DND-41 (cell line): ENCODE measurements around the gene DAGLA.

ENCODE experiments used
- ATAC-seq: fragments of 200-7000 bp; cut with Tn5 transposase; 3 replicates; pipeline ENCODE4 v1.9.1; 2021; ENCODE audit warnings: low read depth; ENCODE audit not compliant: insufficient read depth
- DNase-seq: peaks from one replicate; pipeline ENCODE4 v3.0.0-alpha.2; 2020
- H2AFZ ChIP-seq: 2 replicates; pipeline ENCODE4 v1.6.0; 2012; ENCODE audit warnings: low read depth, low read length
- H3K27ac ChIP-seq: 2 replicates; pipeline ENCODE4 v1.5.1; 2012; ENCODE audit warnings: low read length, inconsistent platforms
- H3K27me3 ChIP-seq: fragments of 200-600 bp; sonication (generic); 2 replicates; pipeline ENCODE4 v1.6.0; 2012; ENCODE audit warnings: low read length, mild to moderate bottlenecking, inconsistent platforms; ENCODE audit not compliant: insufficient read depth, poor library complexity
- H3K36me3 ChIP-seq: 2 replicates; pipeline ENCODE4 v1.5.1; 2012; ENCODE audit warnings: low read length, inconsistent platforms; ENCODE audit not compliant: insufficient read depth
- H3K4me1 ChIP-seq: 2 replicates; pipeline ENCODE4 v1.5.1; 2012; ENCODE audit warnings: mild to moderate bottlenecking, low read length; ENCODE audit not compliant: insufficient read depth
- H3K4me2 ChIP-seq: 2 replicates; pipeline ENCODE4 v1.6.0; 2012; ENCODE audit warnings: mild to moderate bottlenecking, moderate library complexity, low read length, inconsistent platforms; ENCODE audit not compliant: insufficient read depth
- H3K4me3 ChIP-seq, 2 experiments: fragments of 200-600 bp in 1 of 2; shearing (Covaris generic) in 1 of 2; 2 replicates each; pipeline ENCODE4 v1.5.1; 2012 to 2016; ENCODE audit warnings: inconsistent platforms in 2 of 2, low read length in 2 of 2, mild to moderate bottlenecking in 2 of 2, low read depth in 1 of 2, moderate library complexity in 1 of 2
- H3K79me2 ChIP-seq: 2 replicates; pipeline ENCODE4 v1.6.0; 2012; ENCODE audit warnings: low read length, inconsistent platforms; ENCODE audit not compliant: insufficient read depth
- H3K9ac ChIP-seq: 2 replicates; pipeline ENCODE4 v1.6.0; 2012; ENCODE audit warnings: low read depth, mild to moderate bottlenecking, inconsistent platforms, low read length, moderate library complexity
- H3K9me3 ChIP-seq: 2 replicates; pipeline ENCODE4 v1.5.1; 2012; ENCODE audit warnings: low read length, moderate library complexity, mild to moderate bottlenecking, inconsistent platforms; ENCODE audit not compliant: insufficient read depth, severe bottlenecking
- H4K20me1 ChIP-seq: 2 replicates; pipeline ENCODE4 v1.6.0; 2012; ENCODE audit warnings: low read length; ENCODE audit not compliant: insufficient read depth
- CTCF ChIP-seq: IDR thresholded peaks from 2 replicates; pipeline ENCODE4 v1.5.1; 2012; ENCODE audit warnings: borderline replicate concordance, low read length, moderate library complexity, mild to moderate bottlenecking; ENCODE audit not compliant: poor library complexity, severe bottlenecking; ENCODE audit errors: extremely low read depth
- EZH2 ChIP-seq: IDR thresholded peaks from 3 replicates; pipeline ENCODE4 v1.6.1; 2012; ENCODE audit warnings: borderline replicate concordance, low read depth, mild to moderate bottlenecking, moderate library complexity, low read length, inconsistent platforms; ENCODE audit not compliant: severe bottlenecking

Gene DAGLA

GRCh38 chr11:61715867-61716266, 35.7 kb downstream of the DAGLA start:
- Histone ChIP-seq H3K4me2 (no peak overlapping the region), H3K79me2 (no peaks in the 10 kb centered on the region), H4K20me1 (peaks cover 9% of the 10 kb centered on the region; the same call in 1 of the 2 replicates), H3K27me3 (no peaks in the 10 kb centered on the region), H3K9ac (no peak overlapping the region), H2AFZ (no peak overlapping the region), H3K27ac (no peak overlapping the region), H3K4me1 (no peaks in the 10 kb centered on the region), H3K9me3 (no peaks in the 10 kb centered on the region), H3K4me3 (no peak overlapping the region), H3K36me3 (no peaks in the 10 kb centered on the region)
- TF ChIP-seq EZH2 (no peak), CTCF (no peak)
- DNase-seq = no peak
- ATAC-seq = no peak

GRCh38 chr11:61716478-61717285, 36.5 kb downstream of the DAGLA start:
- Histone ChIP-seq H3K9me3 (no peaks in the 10 kb centered on the region), H3K36me3 (no peaks in the 10 kb centered on the region), H3K79me2 (no peaks in the 10 kb centered on the region), H3K9ac (no peak overlapping the region), H3K4me1 (no peaks in the 10 kb centered on the region), H4K20me1 (peaks cover 9% of the 10 kb centered on the region; the same call in 1 of the 2 replicates), H3K4me2 (no peak overlapping the region), H3K27ac (no peak overlapping the region), H3K4me3 (no peak overlapping the region), H3K27me3 (no peaks in the 10 kb centered on the region), H2AFZ (no peak overlapping the region)
- ATAC-seq (no peak), DNase-seq (no peak)
- no peak for TF ChIP-seq EZH2
- TF ChIP-seq CTCF = no peak

- H3K36me3 ChIP-seq = no peaks in the 10 kb centered on the region
- no peak overlapping the region for H3K27ac ChIP-seq
- no peak overlapping the region for H2AFZ ChIP-seq
- no peak for ATAC-seq
- no peak overlapping the region for H3K9ac ChIP-seq
- no peak overlapping the region for H3K4me2 ChIP-seq
- no peaks in the 10 kb centered on the region for H3K27me3 ChIP-seq
- no peaks in the 10 kb centered on the region for H3K79me2 ChIP-seq
- peaks cover 9% of the 10 kb centered on the region; the same call in 1 of the 2 replicates for H4K20me1 ChIP-seq
- no peak for DNase-seq
- H3K4me3 ChIP-seq = no peak overlapping the region
- no peaks in the 10 kb centered on the region for H3K4me1 ChIP-seq
- H3K9me3 ChIP-seq = no peaks in the 10 kb centered on the region
- no peak for TF ChIP-seq CTCF
- TF ChIP-seq EZH2 = no peak
These were observed 37.3 kb downstream of the DAGLA start for GRCh38 chr11:61717286-61718033.
